HG02981 (cell line): ENCODE measurements around the gene UPK1B.
"Not testable (repeated sequence)": the region's sequence is repeated elsewhere in the genome, so short reads cannot be mapped to it uniquely, and the experiment has no call there.

Source experiments
- ATAC-seq: cut with Tn5 transposase; IDR thresholded peaks from one replicate; pipeline ENCODE4 v1.9.1; 2021; ENCODE audit warnings: mild to moderate bottlenecking, moderate library complexity; ENCODE audit not compliant: unreplicated experiment

UPK1B gene

DNA sequence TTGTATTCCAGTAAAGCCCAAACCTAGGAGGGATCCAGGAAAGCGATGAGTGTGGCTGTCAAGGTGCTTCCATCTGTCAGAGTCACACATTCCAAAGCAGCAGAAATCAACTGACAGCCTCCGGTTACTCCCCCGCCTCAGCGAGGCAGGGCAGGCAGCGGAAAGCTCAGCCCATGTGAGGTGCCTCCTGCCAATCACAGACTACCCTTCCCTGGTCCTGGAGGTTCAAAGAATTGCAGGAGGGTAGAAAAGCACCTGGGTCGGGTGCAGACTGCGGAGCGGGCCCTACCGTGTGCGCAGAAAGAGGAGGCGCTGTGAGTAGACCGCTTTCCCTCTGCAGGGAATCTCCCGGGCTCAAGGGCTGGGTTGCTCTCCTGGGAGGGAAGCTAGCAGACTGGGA is at the start of gene UPK1B:
TSS of gene UPK1B (plus strand) at position 274 of the 400 bp plus-strand sequence. CDS start 13,144 bp downstream, outside the sequence.
- ATAC-seq = no peak

DNA sequence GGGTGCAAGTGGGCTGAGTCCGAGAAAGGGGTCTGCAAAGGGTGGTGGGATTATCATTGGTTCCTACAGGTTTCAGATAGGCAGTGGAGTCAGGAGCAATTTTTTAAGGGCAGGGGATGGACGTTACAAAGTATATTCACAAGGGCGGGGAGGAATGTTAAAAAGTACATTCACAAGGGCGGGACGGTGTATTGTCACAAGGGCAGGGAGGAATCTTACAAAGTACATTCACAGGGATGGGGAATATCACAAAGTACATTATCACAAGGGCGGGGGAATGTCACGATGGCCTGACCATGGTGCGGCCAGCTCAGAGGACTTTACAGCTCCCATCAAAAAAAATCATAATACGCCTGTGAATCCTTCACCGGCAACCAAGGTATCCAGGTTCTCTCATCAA is 48.1 kb upstream of the UPK1B start:
- no peak for ATAC-seq

DNA sequence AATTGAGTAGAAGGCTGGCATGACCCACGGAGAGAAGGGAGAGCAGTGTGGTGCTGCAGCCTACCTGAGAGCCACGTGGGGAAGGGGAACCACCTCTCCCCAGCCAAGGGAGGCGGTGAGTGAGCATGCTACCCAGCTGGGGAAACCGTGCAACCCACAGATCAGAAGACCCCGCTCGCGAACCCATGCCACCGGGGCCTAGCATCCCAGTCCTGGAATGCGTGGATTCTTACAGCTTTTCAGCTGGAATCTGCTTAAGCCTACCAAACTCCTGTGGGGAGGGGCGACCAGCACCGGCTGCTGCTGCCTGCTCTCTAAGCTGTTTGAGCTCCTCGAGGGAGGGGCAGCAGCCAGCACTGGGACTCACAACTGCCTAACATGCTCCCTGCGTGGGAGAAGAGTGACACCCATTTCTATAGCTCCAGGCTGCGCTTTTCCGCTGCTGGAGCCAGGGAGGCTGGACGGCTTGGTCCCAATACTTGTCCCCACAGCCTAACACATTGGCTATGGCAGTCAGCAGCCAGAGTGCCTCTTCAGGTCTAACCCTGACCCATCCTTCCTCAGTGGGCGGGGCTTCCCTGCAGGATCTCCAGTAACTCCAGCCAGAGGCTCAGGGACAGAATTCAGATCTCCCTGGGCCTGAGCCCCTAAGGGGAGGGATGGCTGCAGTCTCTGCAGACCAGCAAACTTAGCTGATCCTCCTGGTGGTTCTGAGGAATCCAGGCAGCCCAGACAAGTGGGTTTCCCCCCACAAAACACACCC is 47.5 kb upstream of the UPK1B start:
- ATAC-seq = no peak

- ATAC-seq = not testable (repeated sequence)
Measured at GRCh38 chr3:119130291-119130690, 43.1 kb upstream of the UPK1B start.

GRCh38 chr3:119132291-119132690 is 41.1 kb upstream of the UPK1B start:
- ATAC-seq = not testable (repeated sequence)

GRCh38 chr3:119139360-119139759 is 34.0 kb upstream of the UPK1B start:
- ATAC-seq = not testable (repeated sequence)

DNA sequence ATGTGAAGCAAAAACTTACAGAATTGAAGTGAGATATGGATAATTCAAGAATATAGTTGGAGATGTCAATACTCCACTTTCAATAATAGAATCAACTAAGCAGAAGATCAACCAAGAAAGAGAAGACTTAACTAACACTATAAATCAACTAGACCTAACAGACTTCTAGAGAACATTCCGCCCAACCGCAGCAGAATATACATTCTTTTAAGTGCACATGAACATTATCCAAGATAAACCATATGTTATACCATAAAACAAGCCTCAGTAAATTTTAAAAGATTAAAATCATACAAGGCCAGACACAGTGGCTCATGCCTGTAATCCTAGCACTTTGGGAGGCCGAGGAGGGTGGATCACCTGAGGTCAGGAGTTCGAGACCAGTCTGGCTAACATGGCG is 32.9 kb upstream of the UPK1B start:
- no peak for ATAC-seq

GRCh38 chr3:119145128-119145499 is 28.3 kb upstream of the UPK1B start:
- peak; percentile 26 for ATAC-seq

DNA sequence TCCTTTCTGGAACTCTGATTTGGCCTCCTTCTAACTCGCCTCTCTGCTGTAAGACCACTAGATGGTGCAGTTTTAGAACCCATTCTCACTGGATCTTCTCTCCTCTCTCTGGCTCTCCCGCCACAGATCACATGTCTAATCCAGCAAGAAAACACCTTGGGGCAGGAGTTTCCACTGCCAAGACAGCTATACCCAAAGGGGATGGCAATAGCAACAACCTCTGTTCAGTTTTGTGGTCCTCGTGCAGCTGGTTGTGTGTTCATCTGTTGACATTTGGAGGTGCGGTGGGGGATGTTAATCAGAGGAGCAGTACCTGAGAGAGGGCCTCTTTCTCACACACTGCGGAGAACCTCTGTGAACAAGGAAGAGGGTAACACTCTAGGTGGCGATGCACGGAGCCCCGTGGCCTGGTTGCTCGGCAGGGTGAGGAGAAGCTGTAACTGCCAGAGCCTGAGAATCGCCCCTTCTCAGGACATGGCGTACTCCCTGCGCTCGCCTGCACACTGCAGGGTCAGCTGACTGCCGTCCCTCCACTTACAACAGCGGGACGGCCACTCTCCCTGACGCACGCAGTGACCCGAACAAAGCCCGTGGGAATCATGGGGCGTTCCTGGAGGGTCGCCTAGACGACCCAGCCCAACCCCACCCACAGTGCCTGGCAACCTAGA is 27.8 kb upstream of the UPK1B start, which contains the start of gene TEX55:
TSS of gene TEX55 (plus strand) at position 666 of the 668 bp plus-strand sequence. CDS start 25 bp downstream, outside the sequence.
- ATAC-seq = peak; percentile 71

- no peak for ATAC-seq
Measured at GRCh38 chr3:119146578-119147375, 26.6 kb upstream of the UPK1B start.

DNA sequence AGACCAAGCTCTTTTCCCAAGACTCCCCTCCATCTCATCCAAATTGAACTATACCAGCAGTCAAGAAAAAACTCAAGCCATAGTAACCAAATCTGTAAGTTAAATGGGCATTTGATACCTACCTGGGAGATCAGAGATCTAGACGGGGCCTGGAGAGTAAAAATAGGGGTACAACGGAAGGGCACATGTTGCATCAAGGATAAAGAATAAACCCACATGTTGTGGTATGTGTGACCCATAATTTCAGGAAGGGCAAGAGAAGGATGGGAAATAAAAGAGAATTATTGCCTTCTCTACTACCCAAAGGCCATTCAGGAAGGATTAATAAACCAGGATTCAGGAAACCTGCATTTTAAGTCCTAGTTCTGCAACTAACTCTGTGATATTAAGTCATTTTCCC is 25.9 kb upstream of the UPK1B start:
- ATAC-seq = no peak

GRCh38 chr3:119148493-119149180 is 24.8 kb upstream of the UPK1B start:
- no peak for ATAC-seq

DNA sequence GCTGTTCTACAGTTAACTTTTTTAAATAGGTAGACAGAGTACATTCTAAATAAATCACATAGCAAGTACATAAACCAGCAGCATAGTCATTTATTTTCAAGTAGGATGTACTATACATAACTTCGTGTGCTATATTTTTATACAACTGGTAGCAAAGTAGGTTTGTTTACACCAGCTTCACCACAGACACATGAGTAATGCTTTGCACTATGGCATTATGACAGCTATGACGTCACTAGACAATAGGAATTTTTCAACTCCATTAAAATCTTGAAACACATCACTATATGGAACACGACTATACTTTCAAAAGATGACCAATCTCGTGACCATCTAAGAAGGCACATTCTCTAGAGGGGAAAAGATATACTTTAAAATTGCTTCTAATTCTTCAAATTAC is 23.9 kb upstream of the UPK1B start:
- ATAC-seq = no peak

DNA sequence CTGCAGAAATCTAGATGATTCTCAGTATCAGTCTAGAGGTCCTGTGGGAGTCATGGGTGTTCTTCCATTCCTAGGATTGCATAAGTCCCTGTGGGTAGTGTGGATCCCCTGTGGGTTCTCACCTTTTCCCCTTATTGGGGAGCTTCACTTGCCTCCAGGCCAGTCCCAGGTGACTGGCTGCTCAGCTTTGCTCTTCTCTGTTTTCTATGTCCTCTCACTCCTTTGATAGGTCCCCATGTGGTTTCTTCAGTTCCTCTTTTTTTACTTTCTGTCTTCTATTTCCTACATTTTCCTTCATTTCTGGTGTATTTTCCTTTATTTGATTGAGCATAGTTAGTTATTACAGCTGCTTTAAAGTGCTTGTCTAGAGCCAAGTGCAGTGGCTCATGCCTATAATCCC is 16.5 kb upstream of the UPK1B start:
- no peak for ATAC-seq

GRCh38 chr3:119157971-119158370 is 15.4 kb upstream of the UPK1B start:
- ATAC-seq = no peak

DNA sequence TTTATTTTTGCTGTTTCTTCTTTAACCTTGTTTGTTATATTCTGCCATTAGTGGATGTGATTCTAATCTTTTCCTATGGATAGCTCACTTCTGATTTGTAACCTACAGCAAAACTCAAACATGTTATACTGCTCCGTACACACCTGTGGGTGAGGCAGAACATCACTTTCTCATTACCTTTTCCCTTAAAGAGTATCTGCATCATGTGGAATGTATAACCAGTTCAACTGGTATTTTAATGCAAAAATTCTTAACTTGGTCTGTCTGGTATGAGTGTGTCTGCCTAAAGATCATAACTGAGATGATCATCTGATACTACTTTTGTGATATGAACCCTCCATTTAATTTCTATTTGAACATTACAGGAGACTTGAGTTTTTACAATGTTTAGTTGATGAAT is 13.0 kb upstream of the UPK1B start:
- ATAC-seq = no peak

GRCh38 chr3:119160815-119161214 is 12.6 kb upstream of the UPK1B start:
- no peak for ATAC-seq

- no peak for ATAC-seq
Measured at GRCh38 chr3:119161240-119161639, 12.2 kb upstream of the UPK1B start.

GRCh38 chr3:119164745-119165144 is 8.7 kb upstream of the UPK1B start:
- ATAC-seq = not testable (repeated sequence)

DNA sequence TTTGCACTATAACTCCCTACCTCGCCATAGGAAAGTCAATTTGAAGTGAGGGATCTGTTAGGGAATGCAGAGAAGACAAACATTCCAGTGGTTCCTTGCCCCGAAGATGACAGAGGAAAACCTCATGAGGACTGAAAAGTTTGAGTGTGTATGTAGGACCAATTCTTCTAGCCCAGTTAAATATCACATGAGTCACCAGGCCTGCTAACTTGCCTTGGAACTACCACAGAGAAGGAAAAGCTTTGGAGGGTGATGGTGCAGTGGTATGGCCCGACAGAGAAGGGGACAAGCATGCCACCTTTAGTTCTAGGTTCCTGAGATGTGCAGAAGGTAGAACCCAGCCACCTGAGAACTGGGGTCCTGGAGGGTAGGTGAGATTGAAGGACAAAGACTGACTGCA is 2.6 kb upstream of the UPK1B start:
- no peak for ATAC-seq
